GM19452 (cell line): ENCODE results near the gene XPNPEP2.

Experiments used
- ATAC-seq: cut with Tn5 transposase; IDR thresholded peaks from one replicate; pipeline ENCODE4 v1.9.1; 2021; ENCODE audit not compliant: unreplicated experiment

XPNPEP2 gene

GRCh38 chrX:129797251-129797906 is 58.6 kb downstream of the XPNPEP2 start:
- no peak for ATAC-seq

- no peak for ATAC-seq
These were observed 59.7 kb downstream of the XPNPEP2 start for GRCh38 chrX:129798456-129798855.

- no peak for ATAC-seq
These were observed 60.1 kb downstream of the XPNPEP2 start for GRCh38 chrX:129798888-129799287.

- ATAC-seq = no peak
These were observed 61.4 kb downstream of the XPNPEP2 start for GRCh38 chrX:129800186-129800585.

- no peak for ATAC-seq
These were observed 64.1 kb downstream of the XPNPEP2 start for GRCh38 chrX:129802863-129803262.

GRCh38 chrX:129804806-129805205 is 66.0 kb downstream of the XPNPEP2 start:
- no peak for ATAC-seq

- ATAC-seq = no peak
These were observed 69.5 kb downstream of the XPNPEP2 start for GRCh38 chrX:129808158-129808828.

- ATAC-seq = no peak
These were observed 70.3 kb downstream of the XPNPEP2 start for GRCh38 chrX:129808829-129809796.

DNA sequence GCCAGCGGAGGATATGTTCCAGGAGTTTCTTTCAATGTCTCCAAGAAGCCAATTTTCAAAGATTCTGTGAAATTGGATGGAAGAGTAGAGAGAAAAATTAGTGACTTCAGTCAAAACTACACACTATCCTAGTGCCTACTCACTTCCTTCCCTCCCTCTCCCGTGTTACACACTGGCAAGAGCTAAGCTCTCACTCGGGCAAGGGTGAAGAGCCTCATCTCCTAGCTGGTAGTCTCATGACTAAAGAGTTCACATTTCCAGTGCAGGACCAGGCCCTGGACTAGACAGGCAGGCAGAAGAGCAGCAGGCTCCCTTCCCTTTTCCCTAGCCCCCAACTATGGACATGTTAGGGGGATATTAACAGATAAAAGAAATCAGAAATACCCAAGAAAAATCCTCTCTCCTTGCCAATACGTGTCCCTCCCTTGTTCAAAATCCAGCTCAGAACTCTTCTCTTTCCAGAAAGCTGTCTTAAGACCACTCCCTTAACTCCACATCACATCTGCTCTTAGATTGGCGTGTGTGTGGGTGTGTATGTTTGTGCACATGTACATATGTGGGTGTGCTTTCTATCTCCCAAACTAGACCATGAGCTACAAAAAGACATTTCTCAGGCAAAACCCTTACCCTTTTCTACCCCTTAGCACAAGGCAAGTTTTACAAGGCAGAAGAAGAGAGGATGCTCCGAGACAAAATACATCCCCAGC is 75.0 kb downstream of the XPNPEP2 start:
- ATAC-seq = no peak

DNA sequence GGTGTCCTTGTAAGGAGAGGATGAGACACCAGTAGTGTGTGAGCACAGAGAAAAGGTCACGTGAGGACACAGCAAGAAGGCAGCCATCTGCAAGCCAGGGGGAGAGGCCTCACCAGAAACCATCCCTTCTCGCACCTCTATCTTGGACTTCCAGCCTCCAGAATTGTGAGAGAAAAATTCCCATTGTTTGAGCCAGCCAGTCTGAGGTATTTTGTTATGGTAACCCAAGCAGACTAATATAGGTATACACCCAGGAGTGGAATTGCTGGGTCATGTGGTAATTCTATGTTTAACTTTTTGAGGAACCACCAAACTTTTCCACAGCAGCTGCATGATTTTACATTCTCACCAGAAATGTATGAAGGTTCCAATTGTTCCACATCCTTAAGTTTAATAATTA is 79.3 kb downstream of the XPNPEP2 start:
- ATAC-seq = no peak
